ENCODE measurements around the gene SLC44A5.

The SLC44A5 gene

DNA sequence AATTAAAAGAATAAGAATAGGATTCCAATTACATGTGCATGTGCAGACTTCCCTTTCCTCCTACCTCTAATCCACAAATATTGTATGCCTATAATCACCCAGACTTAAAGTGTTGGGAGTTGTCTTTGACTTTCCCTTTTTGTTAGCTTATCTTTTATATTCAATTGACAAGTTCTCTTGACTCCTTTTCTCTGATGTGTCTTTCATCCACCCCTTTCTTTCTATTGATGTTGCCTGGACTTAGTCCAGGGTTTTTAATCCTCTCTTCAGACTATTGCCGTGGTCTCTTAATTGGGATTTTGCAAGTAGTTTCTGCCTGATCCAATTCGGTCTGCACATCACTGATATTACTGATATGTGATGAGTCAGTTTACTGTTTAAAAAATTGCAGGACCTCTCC is 305.9 kb downstream of the SLC44A5 start:
- DNase-seq (no peak), ATAC-seq (ENCODE audit: insufficient read depth, low read depth) (no peak)
- no peak overlapping the region for H3K9ac ChIP-seq (ENCODE audit: low read depth, low read length)
- H3K4me3 ChIP-seq (ENCODE audit: low read depth in 1 of 2, low read length in 2 of 2) = no peak overlapping the region
- no peak overlapping the region for H3K4me2 ChIP-seq (ENCODE audit: insufficient read depth, low read length)
- TF ChIP-seq EZH2 (IDR thresholded peaks at IDR 0.05; ENCODE audit: borderline replicate concordance, low read depth, low read length, severe bottlenecking) = no peak
- TF ChIP-seq, protein P1, sequence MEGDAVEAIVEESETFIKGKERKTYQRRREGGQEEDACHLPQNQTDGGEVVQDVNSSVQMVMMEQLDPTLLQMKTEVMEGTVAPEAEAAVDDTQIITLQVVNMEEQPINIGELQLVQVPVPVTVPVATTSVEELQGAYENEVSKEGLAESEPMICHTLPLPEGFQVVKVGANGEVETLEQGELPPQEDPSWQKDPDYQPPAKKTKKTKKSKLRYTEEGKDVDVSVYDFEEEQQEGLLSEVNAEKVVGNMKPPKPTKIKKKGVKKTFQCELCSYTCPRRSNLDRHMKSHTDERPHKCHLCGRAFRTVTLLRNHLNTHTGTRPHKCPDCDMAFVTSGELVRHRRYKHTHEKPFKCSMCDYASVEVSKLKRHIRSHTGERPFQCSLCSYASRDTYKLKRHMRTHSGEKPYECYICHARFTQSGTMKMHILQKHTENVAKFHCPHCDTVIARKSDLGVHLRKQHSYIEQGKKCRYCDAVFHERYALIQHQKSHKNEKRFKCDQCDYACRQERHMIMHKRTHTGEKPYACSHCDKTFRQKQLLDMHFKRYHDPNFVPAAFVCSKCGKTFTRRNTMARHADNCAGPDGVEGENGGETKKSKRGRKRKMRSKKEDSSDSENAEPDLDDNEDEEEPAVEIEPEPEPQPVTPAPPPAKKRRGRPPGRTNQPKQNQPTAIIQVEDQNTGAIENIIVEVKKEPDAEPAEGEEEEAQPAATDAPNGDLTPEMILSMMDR (IDR thresholded peaks at IDR 0.05; ENCODE audit: borderline replicate concordance, extremely low read depth, low read length, poor library complexity, severe bottlenecking) = no peak
- H3K27me3 ChIP-seq (ENCODE audit: insufficient read depth, low read length, poor library complexity) = no peaks in the 10 kb centered on the region
- H3K27ac ChIP-seq (ENCODE audit: low read length) = no peak overlapping the region
- H2AFZ ChIP-seq (ENCODE audit: low read depth, low read length) = no peak overlapping the region
- no peaks in the 10 kb centered on the region for H3K9me3 ChIP-seq (ENCODE audit: insufficient read depth, low read length, severe bottlenecking)
- no peaks in the 10 kb centered on the region for H3K36me3 ChIP-seq (ENCODE audit: insufficient read depth, low read length)
- H3K79me2 ChIP-seq (ENCODE audit: insufficient read depth, low read length) = no peaks in the 10 kb centered on the region
- H3K4me1 ChIP-seq (ENCODE audit: insufficient read depth, low read length) = no peaks in the 10 kb centered on the region; the same call in 1 of the 2 replicates
- no peaks in the 10 kb centered on the region for H4K20me1 ChIP-seq (ENCODE audit: insufficient read depth, low read length)

DNA sequence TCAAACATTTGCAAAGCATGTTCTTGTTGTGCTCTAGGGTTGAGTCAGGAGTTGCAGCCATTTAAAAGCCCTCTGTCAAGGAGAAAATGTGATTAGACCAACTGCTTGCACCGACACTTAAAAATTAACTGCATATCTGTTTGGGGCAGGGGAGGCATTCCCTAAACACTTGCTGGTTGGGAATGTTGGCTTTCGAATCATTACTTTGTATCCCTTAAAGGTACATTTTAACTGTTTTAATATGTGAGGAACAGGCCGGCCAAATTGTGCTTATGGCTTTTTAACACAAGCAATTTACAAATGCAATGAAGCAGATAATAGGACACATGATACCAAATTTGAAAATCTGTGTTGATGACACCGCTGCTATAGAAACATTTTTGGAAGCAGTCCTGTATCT is 317.6 kb downstream of the SLC44A5 start:
- no peaks in the 10 kb centered on the region for H3K4me1 ChIP-seq (ENCODE audit: insufficient read depth, low read length)
- H3K4me2 ChIP-seq (ENCODE audit: insufficient read depth, low read length) = no peak overlapping the region
- H2AFZ ChIP-seq (ENCODE audit: low read depth, low read length) = no peak overlapping the region
- no peak overlapping the region for H3K27ac ChIP-seq (ENCODE audit: low read length)
- no peaks in the 10 kb centered on the region for H3K79me2 ChIP-seq (ENCODE audit: insufficient read depth, low read length)
- H3K9me3 ChIP-seq (ENCODE audit: insufficient read depth, low read length, severe bottlenecking) = no peaks in the 10 kb centered on the region
- TF ChIP-seq, protein P1 (IDR thresholded peaks at IDR 0.05; ENCODE audit: borderline replicate concordance, extremely low read depth, low read length, poor library complexity, severe bottlenecking) = no peak
- TF ChIP-seq EZH2 (IDR thresholded peaks at IDR 0.05; ENCODE audit: borderline replicate concordance, low read depth, low read length, severe bottlenecking) = no peak
- H3K36me3 ChIP-seq (ENCODE audit: insufficient read depth, low read length) = no peaks in the 10 kb centered on the region
- H3K27me3 ChIP-seq (ENCODE audit: insufficient read depth, low read length, poor library complexity) = no peaks in the 10 kb centered on the region
- no peaks in the 10 kb centered on the region for H4K20me1 ChIP-seq (ENCODE audit: insufficient read depth, low read length)
- DNase-seq = no peak
- no peak overlapping the region for H3K4me3 ChIP-seq (ENCODE audit: low read depth in 1 of 2, low read length in 2 of 2)
- H3K9ac ChIP-seq (ENCODE audit: low read depth, low read length) = no peak overlapping the region
- ATAC-seq (ENCODE audit: insufficient read depth, low read depth) = no peak

DNA sequence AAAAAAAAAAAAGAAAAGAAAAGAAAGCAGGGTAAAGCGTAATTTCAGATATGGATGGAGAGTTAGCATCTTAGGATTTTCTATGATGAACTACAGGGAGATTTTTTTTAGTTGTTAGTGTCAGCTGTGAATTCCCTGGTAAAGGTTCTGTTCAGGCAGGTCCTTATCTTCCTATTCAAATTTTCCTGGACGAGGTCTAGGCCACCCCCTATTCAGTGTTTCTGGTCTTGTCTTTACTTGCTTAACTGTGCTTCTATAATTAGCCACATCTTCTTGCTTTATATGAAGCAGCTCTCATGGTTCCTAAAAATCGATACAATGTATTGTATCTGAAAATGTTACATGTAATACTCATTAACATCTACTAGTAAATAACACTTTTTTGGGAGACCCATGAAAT is 318.9 kb downstream of the SLC44A5 start:
- H3K4me1 ChIP-seq (ENCODE audit: insufficient read depth, low read length) = no peaks in the 10 kb centered on the region
- no peak for ATAC-seq (ENCODE audit: insufficient read depth, low read depth)

More for the DNA sequence above, 318.9 kb downstream of the SLC44A5 start:
- no peaks in the 10 kb centered on the region for H4K20me1 ChIP-seq (ENCODE audit: insufficient read depth, low read length)
- no peak overlapping the region for H2AFZ ChIP-seq (ENCODE audit: low read depth, low read length)
- H3K9ac ChIP-seq (ENCODE audit: low read depth, low read length) = no peak overlapping the region
- no peak overlapping the region for H3K4me3 ChIP-seq (ENCODE audit: low read depth in 1 of 2, low read length in 2 of 2)
- H3K36me3 ChIP-seq (ENCODE audit: insufficient read depth, low read length) = no peaks in the 10 kb centered on the region
- H3K27ac ChIP-seq (ENCODE audit: low read length) = no peak overlapping the region
- no peaks in the 10 kb centered on the region for H3K79me2 ChIP-seq (ENCODE audit: insufficient read depth, low read length)
- H3K9me3 ChIP-seq (ENCODE audit: insufficient read depth, low read length, severe bottlenecking) = no peaks in the 10 kb centered on the region
- no peaks in the 10 kb centered on the region for H3K27me3 ChIP-seq (ENCODE audit: insufficient read depth, low read length, poor library complexity)
- no peak overlapping the region for H3K4me2 ChIP-seq (ENCODE audit: insufficient read depth, low read length)
- no peak for DNase-seq
- TF ChIP-seq, protein P1 (IDR thresholded peaks at IDR 0.05; ENCODE audit: borderline replicate concordance, extremely low read depth, low read length, poor library complexity, severe bottlenecking) = no peak
- TF ChIP-seq EZH2 (IDR thresholded peaks at IDR 0.05; ENCODE audit: borderline replicate concordance, low read depth, low read length, severe bottlenecking) = no peak
